AG09309 (cell line): Measurements from ENCODE around the gene WBP2NL.

Experiments
- DNase-seq: peaks from one replicate; pipeline ENCODE4 v3.0.0-alpha.2; 2010; ENCODE audit warnings: low read depth
- H3K4me3 ChIP-seq: 2 replicates; pipeline ENCODE4 v1.5.1; 2011; ENCODE audit warnings: mild to moderate bottlenecking, low read depth, low read length, moderate library complexity; ENCODE audit not compliant: control insufficient read depth
- CTCF ChIP-seq: IDR thresholded peaks from 2 replicates; pipeline ENCODE4 v1.5.1; 2011; ENCODE audit warnings: mild to moderate bottlenecking, low read depth, low read length, inconsistent platforms; ENCODE audit not compliant: insufficient read depth, control insufficient read depth; ENCODE audit errors: missing control alignments

WBP2NL gene

GRCh38 chr22:41971431-41971830 lies 27.2 kb upstream of the WBP2NL start:
- TF ChIP-seq CTCF, result no peak
- DNase-seq, result no peak
- H3K4me3 ChIP-seq, result no peak overlapping the region

GRCh38 chr22:41974691-41975290 lies 23.8 kb upstream of the WBP2NL start:
- no peak overlapping the region for H3K4me3 ChIP-seq
- no peak for TF ChIP-seq CTCF
- DNase-seq, result no peak

GRCh38 chr22:41975299-41976069 lies 23.1 kb upstream of the WBP2NL start:
- no peak for DNase-seq
- H3K4me3 ChIP-seq, result no peak overlapping the region
- TF ChIP-seq CTCF, result no peak

- no peak for DNase-seq
- TF ChIP-seq CTCF, result no peak
- H3K4me3 ChIP-seq, result peak overlapping the region; percentile 27
Measured at GRCh38 chr22:41976070-41976901, 22.3 kb upstream of the WBP2NL start.

- no peak for DNase-seq
- no peak for TF ChIP-seq CTCF
- no peak overlapping the region for H3K4me3 ChIP-seq
Measured at GRCh38 chr22:41976961-41977566, 21.5 kb upstream of the WBP2NL start.

GRCh38 chr22:41978732-41979131 lies 19.9 kb upstream of the WBP2NL start:
- no peak for TF ChIP-seq CTCF
- DNase-seq, result no peak
- no peak overlapping the region for H3K4me3 ChIP-seq
